Esophagus squamous epithelium (tissue), 4 donors: ENCODE results near the gene NDST1.

Experiments used
- CTCF ChIP-seq, 6 experiments: fragments of 450-650 bp in 4 of 6; fragments of 200-600 bp in 2 of 6; sonication (generic) in 2 of 6; IDR thresholded peaks; one replicate each; pipeline ENCODE4 v1.5.1; 2016 to 2019; ENCODE audit warnings: antibody characterized with exemption in 6 of 6, mild to moderate bottlenecking in 4 of 6, moderate library complexity in 4 of 6
- POLR2A ChIP-seq, 4 donors: fragments of 450-650 bp; IDR thresholded peaks; one replicate each; pipeline ENCODE4 v1.6.1; 2017; ENCODE audit warnings: antibody characterized with exemption in 4 of 4, mild to moderate bottlenecking in 4 of 4, moderate library complexity in 3 of 4

GRCh38 chr5:150585781-150586341, 77.9 kb downstream of the NDST1 start:
- TF ChIP-seq CTCF (IDR thresholded peaks at IDR 0.05) = no peak
- no peak for TF ChIP-seq POLR2A (IDR thresholded peaks at IDR 0.05)
